Adrenal gland (tissue), 5 donors: ENCODE data around the gene C1QC.

Experiments
- POLR2A ChIP-seq, 2 donors: fragments of 450-650 bp; IDR thresholded peaks; one replicate each; pipeline ENCODE4 v1.6.1; 2017; ENCODE audit warnings: antibody characterized with exemption in 2 of 2, mild to moderate bottlenecking in 2 of 2, moderate library complexity in 1 of 2
- TF ChIP-seq, protein P1 (sequence below), 6 experiments: fragments of 450-650 bp in 4 of 6; fragments of 200-600 bp in 2 of 6; sonication (generic) in 1 of 6; IDR thresholded peaks; 1 replicate in 5 of 6; 2 replicates in 1 of 6; pipeline versions ENCODE4 v1.5.1 to v1.8.0; 2016 to 2021; ENCODE audit warnings: antibody characterized with exemption in 6 of 6, mild to moderate bottlenecking in 2 of 6, moderate library complexity in 1 of 6
- donor health status: DM: no; HTN: no; CAD: no.

DNA sequence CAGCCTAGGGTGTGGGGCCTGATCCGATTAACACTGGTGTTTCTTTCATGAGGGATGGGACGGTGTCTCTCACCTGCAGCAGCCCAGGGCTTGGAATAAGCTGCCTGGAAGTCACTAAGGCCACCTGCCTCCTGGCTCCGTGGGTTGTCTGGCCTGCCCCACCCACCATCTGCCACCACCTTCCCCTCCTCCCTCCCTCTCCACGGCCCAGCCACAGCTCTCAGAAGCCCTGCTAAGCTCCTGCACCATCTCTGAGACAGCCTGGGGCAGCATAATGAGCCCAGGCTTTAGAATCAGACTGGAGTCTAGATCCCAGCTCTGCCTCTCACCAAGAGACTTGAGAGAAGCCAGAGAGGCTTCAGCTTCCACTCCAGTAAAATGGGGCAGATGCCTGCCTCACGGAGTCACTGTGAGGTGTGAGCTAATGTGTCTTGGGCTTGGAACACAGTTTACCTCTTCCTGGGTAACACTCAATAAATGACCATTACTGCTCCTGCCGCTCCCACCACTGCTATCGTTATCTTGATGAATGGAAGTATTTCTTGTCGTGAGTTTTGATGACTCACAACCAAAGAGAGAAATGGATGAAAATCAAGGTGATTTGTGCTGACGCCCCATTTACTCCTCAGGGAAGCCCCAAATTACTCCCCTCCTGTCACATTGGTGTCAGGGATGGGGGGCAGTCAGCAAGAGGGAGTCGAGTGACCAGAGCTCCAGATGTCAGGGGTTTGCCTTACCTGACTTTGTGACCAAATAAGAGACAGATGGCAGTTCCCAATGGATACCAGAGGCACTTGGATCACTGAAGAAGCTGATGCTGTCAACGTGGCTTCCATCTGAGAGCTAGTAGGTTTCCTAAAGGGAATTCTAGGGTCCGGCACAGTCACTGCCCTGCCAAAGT is 30.5 kb upstream of the C1QC start:
- no peak for TF ChIP-seq POLR2A (IDR thresholded peaks at IDR 0.05)
- TF ChIP-seq, protein P1, sequence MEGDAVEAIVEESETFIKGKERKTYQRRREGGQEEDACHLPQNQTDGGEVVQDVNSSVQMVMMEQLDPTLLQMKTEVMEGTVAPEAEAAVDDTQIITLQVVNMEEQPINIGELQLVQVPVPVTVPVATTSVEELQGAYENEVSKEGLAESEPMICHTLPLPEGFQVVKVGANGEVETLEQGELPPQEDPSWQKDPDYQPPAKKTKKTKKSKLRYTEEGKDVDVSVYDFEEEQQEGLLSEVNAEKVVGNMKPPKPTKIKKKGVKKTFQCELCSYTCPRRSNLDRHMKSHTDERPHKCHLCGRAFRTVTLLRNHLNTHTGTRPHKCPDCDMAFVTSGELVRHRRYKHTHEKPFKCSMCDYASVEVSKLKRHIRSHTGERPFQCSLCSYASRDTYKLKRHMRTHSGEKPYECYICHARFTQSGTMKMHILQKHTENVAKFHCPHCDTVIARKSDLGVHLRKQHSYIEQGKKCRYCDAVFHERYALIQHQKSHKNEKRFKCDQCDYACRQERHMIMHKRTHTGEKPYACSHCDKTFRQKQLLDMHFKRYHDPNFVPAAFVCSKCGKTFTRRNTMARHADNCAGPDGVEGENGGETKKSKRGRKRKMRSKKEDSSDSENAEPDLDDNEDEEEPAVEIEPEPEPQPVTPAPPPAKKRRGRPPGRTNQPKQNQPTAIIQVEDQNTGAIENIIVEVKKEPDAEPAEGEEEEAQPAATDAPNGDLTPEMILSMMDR (IDR thresholded peaks at IDR 0.05): no peak
